ENCODE results near the gene GSE1. TPM values are rescaled to one million over a fixed set of nuclear protein-coding genes. Genes with fewer than 3 reads are reported as not detected.

The GSE1 gene
- total RNA-seq, 4 donors from 2014 or later = 54.2 to 155 (median 71.9) TPM

DNA sequence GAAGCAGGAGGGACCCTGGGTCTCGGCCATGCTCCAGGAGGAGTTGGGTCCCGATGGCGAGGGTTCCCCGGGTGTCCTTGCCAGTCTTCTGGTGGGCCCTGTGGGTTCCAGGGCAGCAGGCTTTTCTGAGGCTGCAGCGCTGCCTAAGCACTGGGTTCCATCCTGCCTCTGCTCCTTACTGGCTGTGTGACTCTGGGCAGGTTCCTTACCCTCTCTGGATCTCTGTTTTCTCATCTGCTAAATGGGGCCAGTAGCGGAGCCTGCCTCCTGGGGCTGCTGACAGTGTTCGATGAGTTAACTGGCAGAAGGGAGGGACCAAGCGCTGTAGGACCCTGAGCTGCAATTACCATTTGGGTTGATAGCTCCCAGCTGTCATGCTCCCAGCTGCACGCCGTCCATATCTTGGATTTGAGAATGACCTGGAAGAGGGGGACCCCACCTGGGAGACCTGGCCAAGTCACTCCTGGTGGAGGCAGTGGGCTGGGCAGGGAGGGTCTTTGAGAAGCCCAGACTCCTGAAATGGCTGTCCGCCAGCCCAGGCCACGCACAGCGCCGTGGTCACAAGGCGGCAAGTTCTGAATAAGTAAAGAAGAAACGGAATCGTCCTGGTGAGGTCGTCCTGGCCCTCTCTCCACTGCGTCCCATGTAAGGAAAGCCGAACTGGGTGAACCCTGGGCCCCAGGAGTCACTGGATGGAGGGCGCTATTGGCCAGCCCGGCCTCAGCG is 47.2 kb upstream of the GSE1 start:
- intact Hi-C loops (cut with DNase I) = no loop called here
- H3K4me1 ChIP-seq = peaks cover 54 to 78% of the 10 kb centered on the region in 2 donors
- no peak for TF ChIP-seq POLR2A (IDR thresholded peaks at IDR 0.05)
- TF ChIP-seq, protein P1, sequence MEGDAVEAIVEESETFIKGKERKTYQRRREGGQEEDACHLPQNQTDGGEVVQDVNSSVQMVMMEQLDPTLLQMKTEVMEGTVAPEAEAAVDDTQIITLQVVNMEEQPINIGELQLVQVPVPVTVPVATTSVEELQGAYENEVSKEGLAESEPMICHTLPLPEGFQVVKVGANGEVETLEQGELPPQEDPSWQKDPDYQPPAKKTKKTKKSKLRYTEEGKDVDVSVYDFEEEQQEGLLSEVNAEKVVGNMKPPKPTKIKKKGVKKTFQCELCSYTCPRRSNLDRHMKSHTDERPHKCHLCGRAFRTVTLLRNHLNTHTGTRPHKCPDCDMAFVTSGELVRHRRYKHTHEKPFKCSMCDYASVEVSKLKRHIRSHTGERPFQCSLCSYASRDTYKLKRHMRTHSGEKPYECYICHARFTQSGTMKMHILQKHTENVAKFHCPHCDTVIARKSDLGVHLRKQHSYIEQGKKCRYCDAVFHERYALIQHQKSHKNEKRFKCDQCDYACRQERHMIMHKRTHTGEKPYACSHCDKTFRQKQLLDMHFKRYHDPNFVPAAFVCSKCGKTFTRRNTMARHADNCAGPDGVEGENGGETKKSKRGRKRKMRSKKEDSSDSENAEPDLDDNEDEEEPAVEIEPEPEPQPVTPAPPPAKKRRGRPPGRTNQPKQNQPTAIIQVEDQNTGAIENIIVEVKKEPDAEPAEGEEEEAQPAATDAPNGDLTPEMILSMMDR (IDR thresholded peaks at IDR 0.05) = no peak

GRCh38 chr16:85566561-85567100 is 46.5 kb upstream of the GSE1 start:
- Histone ChIP-seq H3K27me3 (no peaks in the 10 kb centered on the region), H3K4me3 (replicated peaks in 1 of 3) (no peak overlapping the region), H3K36me3 (no peaks in the 10 kb centered on the region), H3K27ac (no peak overlapping the region), H3K4me1 (peaks cover 48 to 78% of the 10 kb centered on the region in 2 donors), H3K9me3 (no peaks in the 10 kb centered on the region)
- TF ChIP-seq, protein P1 (IDR thresholded peaks at IDR 0.05) = no peak
- no peak for TF ChIP-seq POLR2A (IDR thresholded peaks at IDR 0.05)
- intact Hi-C loops (cut with DNase I) = no loop called here
- 72 to 79% methylated on average over 17 to 19 of the region's 19 CpGs for WGBS, 2 donors
- DNase-seq = no peak

More for the DNA sequence above, 47.2 kb upstream of the GSE1 start:
- Histone ChIP-seq H3K27ac (peak overlapping the region in 2 of 3 donors; percentile 14 to 15), H3K9me3 (no peaks in the 10 kb centered on the region), H3K36me3 (no peaks in the 10 kb centered on the region), H3K27me3 (no peaks in the 10 kb centered on the region), H3K4me3 (replicated peaks in 1 of 3) (no peak overlapping the region)
- DNase-seq = no peak
- 89 to 95% methylated on average over 21 to 23 of the region's 23 CpGs for WGBS, 2 donors

- Histone ChIP-seq H3K4me3 (replicated peaks in 1 of 3) (no peak overlapping the region), H3K4me1 (peaks cover 42 to 74% of the 10 kb centered on the region in 2 donors), H3K27ac (peak overlapping the region in 2 of 3 donors; percentile 71 to 82), H3K9me3 (no peaks in the 10 kb centered on the region), H3K27me3 (no peaks in the 10 kb centered on the region), H3K36me3 (no peaks in the 10 kb centered on the region)
- DNase-seq = peak; percentile 40 to 54
- intact Hi-C loops (cut with DNase I) = no loop called here
- TF ChIP-seq, protein P1 (IDR thresholded peaks at IDR 0.05) = no peak
- TF ChIP-seq POLR2A (IDR thresholded peaks at IDR 0.05) = no peak
- 79 to 83% methylated on average over 14 to 21 of the region's 27 CpGs for WGBS, 2 donors
Measured at GRCh38 chr16:85567101-85567866, 45.8 kb upstream of the GSE1 start.

DNA sequence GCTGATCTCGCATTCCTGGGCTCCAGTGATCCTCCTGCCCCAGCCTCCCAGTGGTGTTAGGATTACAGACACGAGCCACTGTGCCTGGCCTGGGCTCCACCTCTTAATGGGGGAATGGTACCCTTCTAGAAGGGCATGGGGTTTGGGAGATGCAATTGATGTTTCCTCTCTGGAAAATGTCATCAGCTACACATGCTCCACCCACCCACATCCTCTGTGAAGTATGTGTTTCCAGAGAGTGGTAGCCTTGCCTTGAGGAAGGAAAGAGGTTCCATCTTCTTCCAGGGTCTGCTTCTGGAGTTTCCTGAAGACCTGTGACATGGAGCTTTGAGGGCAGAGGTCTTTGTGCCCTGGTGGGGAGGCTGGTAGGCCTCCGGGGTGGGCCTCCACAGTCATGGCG is 45.2 kb upstream of the GSE1 start:
- no peaks in the 10 kb centered on the region for H3K27me3 ChIP-seq
- no peaks in the 10 kb centered on the region for H3K36me3 ChIP-seq
- no peak for DNase-seq
- H3K4me1 ChIP-seq = peaks cover 35 to 68% of the 10 kb centered on the region in 2 donors
- 93 to 98% methylated on average over 4 of the region's 4 CpGs for WGBS, 2 donors
- peak overlapping the region; percentile 56 to 82 (median 71) for H3K27ac ChIP-seq
- H3K9me3 ChIP-seq = no peaks in the 10 kb centered on the region
- H3K4me3 ChIP-seq (replicated peaks in 1 of 3) = no peak overlapping the region
- no peak for TF ChIP-seq POLR2A (IDR thresholded peaks at IDR 0.05)
- TF ChIP-seq, protein P1 (IDR thresholded peaks at IDR 0.05) = no peak
- intact Hi-C loops (cut with DNase I) = no loop called here

Measured in thyroid gland (tissue), 4 donors.